ENCODE data around the gene SMPX. TPM values are rescaled to one million over a fixed set of nuclear protein-coding genes. Genes with fewer than 3 reads are reported as not detected.

The SMPX gene
- total RNA-seq, 1 donor from 2014 or later, result 0.57 TPM

DNA sequence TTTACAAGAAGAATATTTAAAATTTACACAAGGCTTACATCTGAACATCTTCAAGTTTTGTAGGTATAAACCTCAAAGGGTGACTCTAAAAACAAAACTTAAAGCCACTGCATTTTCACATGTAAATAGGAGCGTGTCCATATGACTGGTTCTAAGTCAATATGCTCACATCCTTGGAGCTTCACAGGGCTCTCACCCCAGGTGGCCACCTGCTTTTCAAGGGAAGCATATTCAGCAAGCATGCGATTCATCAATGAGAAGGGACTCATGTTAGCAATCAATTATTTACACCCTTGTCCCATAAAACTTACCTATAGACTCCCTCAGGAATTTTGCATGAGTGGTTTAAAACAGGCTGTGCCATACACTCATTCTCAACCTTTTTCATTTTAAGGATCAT, 82.0 kb downstream of the SMPX start:
- Mint-ChIP-seq H3K4me3 (ENCODE audit: unreplicated experiment) (no peak overlapping the region), H3K9me3 (ENCODE audit: low read depth) (peaks cover 10% of the 10 kb centered on the region), H3K4me1 (ENCODE audit: low read depth) (peaks cover 5% of the 10 kb centered on the region), H3K27me3 (ENCODE audit: low read depth) (no peaks in the 10 kb centered on the region), H3K27ac (ENCODE audit: unreplicated experiment) (no peak overlapping the region), H3K36me3 (ENCODE audit: low read depth) (no peaks in the 10 kb centered on the region)
- TF ChIP-seq, protein P1, sequence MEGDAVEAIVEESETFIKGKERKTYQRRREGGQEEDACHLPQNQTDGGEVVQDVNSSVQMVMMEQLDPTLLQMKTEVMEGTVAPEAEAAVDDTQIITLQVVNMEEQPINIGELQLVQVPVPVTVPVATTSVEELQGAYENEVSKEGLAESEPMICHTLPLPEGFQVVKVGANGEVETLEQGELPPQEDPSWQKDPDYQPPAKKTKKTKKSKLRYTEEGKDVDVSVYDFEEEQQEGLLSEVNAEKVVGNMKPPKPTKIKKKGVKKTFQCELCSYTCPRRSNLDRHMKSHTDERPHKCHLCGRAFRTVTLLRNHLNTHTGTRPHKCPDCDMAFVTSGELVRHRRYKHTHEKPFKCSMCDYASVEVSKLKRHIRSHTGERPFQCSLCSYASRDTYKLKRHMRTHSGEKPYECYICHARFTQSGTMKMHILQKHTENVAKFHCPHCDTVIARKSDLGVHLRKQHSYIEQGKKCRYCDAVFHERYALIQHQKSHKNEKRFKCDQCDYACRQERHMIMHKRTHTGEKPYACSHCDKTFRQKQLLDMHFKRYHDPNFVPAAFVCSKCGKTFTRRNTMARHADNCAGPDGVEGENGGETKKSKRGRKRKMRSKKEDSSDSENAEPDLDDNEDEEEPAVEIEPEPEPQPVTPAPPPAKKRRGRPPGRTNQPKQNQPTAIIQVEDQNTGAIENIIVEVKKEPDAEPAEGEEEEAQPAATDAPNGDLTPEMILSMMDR (IDR thresholded peaks at IDR 0.05), result no peak
- no peak for DNase-seq (ENCODE audit: low spot score)

DNA sequence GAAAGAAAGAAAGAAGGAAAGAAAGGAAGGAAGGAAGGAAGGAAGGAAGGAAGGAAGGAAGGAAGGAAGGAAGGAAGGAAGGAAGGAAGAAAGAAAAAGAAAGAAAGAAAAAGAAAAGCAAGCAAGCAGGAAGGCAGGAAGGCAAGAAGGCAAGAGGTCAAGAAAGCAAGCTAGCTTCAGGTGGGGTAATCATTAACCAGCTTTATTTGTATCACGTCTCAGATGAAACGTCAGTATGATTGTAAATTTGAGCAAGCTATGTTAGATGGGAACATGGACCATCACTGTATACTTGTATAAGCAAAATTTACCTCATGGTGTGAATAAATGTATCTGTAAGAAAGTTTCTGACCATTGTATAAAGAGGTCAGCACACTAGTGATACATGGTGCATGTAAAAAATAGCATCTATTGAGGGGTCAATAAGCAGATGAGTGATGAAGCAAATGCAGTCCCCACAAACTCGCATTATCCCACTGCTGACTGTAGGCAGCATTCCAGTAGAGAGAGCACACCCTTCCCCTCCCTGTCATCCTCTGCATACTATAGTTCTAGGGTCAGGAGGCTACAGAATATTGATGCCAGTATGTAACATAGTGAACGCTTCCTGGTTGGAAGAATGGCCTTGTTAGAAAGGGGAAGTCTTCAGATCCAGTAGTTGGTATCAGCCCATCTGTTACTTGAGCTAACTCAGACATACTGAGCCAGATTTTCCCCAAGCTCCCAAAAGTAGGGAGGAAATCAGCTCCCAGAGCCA, 83.3 kb downstream of the SMPX start:
- no peaks in the 10 kb centered on the region for H3K27me3 Mint-ChIP-seq (ENCODE audit: low read depth)
- DNase-seq (ENCODE audit: low spot score), result no peak
- H3K27ac Mint-ChIP-seq (ENCODE audit: unreplicated experiment), result no peak overlapping the region
- H3K9me3 Mint-ChIP-seq (ENCODE audit: low read depth), result peaks cover 10% of the 10 kb centered on the region
- no peak overlapping the region for H3K4me3 Mint-ChIP-seq (ENCODE audit: unreplicated experiment)
- TF ChIP-seq, protein P1 (IDR thresholded peaks at IDR 0.05), result no peak
- peaks cover 5% of the 10 kb centered on the region for H3K4me1 Mint-ChIP-seq (ENCODE audit: low read depth)
- H3K36me3 Mint-ChIP-seq (ENCODE audit: low read depth), result no peaks in the 10 kb centered on the region

DNA sequence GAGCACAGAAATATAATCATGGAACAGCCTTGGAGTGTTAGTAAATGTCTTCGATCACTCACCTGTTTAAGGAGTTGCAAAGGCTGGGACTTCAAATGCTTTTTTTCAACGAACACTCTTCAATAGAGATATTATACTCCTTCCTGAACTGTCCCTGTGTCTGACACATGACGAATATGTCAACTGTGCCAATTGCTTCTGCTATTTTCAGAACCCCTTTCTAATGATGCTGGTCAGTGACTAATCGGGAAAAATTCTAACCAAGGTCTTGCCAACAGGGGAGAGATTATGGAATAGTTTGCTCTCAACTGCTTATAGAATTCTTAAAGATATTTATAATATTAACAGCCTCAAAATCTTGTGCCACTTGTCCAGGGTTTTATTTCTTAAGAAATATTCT, 91.2 kb downstream of the SMPX start:
- Mint-ChIP-seq H3K27me3 (ENCODE audit: low read depth) (no peaks in the 10 kb centered on the region), H3K9me3 (ENCODE audit: low read depth) (peaks cover 8% of the 10 kb centered on the region), H3K27ac (ENCODE audit: unreplicated experiment) (peak overlapping the region; percentile 6), H3K36me3 (ENCODE audit: low read depth) (no peaks in the 10 kb centered on the region), H3K4me1 (ENCODE audit: low read depth) (peaks cover 20% of the 10 kb centered on the region), H3K4me3 (ENCODE audit: unreplicated experiment) (no peak overlapping the region)
- TF ChIP-seq, protein P1 (IDR thresholded peaks at IDR 0.05), result no peak
- DNase-seq (ENCODE audit: low spot score), result no peak

DNA sequence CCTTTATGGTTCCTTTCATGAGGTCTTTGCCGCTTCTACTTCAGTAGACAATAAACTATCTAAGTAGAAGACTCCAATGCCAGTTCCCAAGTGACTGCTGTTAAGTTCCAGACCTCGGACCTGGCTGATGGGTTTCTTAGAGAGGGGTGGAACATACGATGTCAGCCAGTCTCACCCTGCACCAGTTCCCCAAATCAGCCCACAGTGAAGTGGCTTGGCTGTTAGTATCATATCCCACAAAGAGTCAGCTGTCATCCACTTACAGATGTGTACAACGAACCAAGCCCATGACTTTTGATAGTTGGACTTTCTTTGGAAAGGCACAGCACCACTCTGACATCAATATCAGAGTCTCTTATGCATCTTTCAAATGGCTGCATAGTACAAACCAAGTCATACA, 91.7 kb downstream of the SMPX start:
- Mint-ChIP-seq H3K4me3 (ENCODE audit: unreplicated experiment) (no peak overlapping the region), H3K4me1 (ENCODE audit: low read depth) (peaks cover 20% of the 10 kb centered on the region), H3K27ac (ENCODE audit: unreplicated experiment) (no peak overlapping the region), H3K27me3 (ENCODE audit: low read depth) (no peaks in the 10 kb centered on the region), H3K36me3 (ENCODE audit: low read depth) (no peaks in the 10 kb centered on the region), H3K9me3 (ENCODE audit: low read depth) (peaks cover 8% of the 10 kb centered on the region)
- no peak for DNase-seq (ENCODE audit: low spot score)
- TF ChIP-seq, protein P1 (IDR thresholded peaks at IDR 0.05), result no peak

DNA sequence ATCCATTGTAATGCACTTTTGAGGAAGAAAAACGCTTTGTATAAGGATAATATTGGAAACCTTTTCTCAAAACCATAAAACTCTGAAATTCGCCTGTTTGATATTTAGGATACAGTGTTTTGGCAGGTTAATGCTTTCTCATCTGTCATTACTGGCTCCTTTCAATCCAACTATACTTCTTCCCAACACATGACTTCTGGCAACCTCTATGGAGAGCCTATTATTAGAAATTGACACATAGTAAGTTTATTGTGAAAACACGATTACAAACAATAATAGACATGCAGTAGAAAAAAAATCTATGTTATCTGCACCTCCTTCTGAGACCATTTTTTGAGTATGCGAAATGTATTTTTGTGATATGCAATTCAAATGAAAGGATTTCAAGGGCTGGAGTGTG, 95.2 kb downstream of the SMPX start:
- TF ChIP-seq, protein P1 (IDR thresholded peaks at IDR 0.05), result no peak

More for the DNA sequence above, 95.2 kb downstream of the SMPX start:
- Mint-ChIP-seq H3K9me3 (ENCODE audit: low read depth) (peaks cover under 1% of the 10 kb centered on the region), H3K27me3 (ENCODE audit: low read depth) (no peaks in the 10 kb centered on the region), H3K27ac (ENCODE audit: unreplicated experiment) (no peak overlapping the region), H3K36me3 (ENCODE audit: low read depth) (no peaks in the 10 kb centered on the region), H3K4me1 (ENCODE audit: low read depth) (peaks cover 16% of the 10 kb centered on the region), H3K4me3 (ENCODE audit: unreplicated experiment) (no peak overlapping the region)
- no peak for DNase-seq (ENCODE audit: low spot score)
